NCI-H82 treated with DMSO at 0.1 percent for 48 hours (cell line): ENCODE data around the gene FBH1.

Source experiments
- DNase-seq: peaks from one replicate; lab custom pipeline; 2025; ENCODE audit not compliant: unreplicated experiment; lab: John Stamatoyannopoulos, UW

The FBH1 gene

GRCh38 chr10:5976512-5977470 is 86.7 kb downstream of the FBH1 start:
- no peak for DNase-seq

GRCh38 chr10:5977471-5978229 is 87.6 kb downstream of the FBH1 start, which contains the start of gene IL15RA:
Gene IL15RA (minus strand): TSS chr10:5977543. CDS start chr10:5977492, 51 bp downstream.
- DNase-seq = no peak

DNA sequence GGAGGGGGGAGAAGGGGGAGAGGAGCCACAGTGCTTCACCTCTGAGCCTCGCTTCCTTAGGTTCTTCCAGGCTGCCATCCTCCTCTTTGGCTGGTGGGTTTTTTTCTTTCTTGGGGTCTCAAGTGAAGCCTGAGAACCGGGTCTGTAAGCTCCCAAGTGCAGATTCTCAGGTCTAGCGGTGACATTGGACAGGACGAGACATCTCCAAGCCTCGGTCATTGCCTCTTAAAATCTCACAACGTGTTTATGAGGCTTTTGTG is 88.1 kb downstream of the FBH1 start:
- no peak for DNase-seq

GRCh38 chr10:5981529-5981928 is 91.5 kb downstream of the FBH1 start:
- DNase-seq = no peak

GRCh38 chr10:5983774-5984173 is 93.7 kb downstream of the FBH1 start:
- DNase-seq = no peak

- DNase-seq = no peak
Measured at GRCh38 chr10:5985029-5985428, 95.0 kb downstream of the FBH1 start.
